Stimulated activated CD4-positive, alpha-beta T cell treated with anti-CD3 and anti-CD28 coated beads, Interleukin-1b, Interleukin-23, amount 100 ng/mL, for 4 hours (primary cell): Measurements from ENCODE around the gene FAM83G.
"Not testable (repeated sequence)": the region's sequence is repeated elsewhere in the genome, so short reads cannot be mapped to it uniquely, and the experiment has no call there.

ENCODE experiments used
- DNase-seq, 2 donors: peaks; one replicate each; pipeline ENCODE4 v3.0.0-alpha.2; 2020; ENCODE audit warnings: low read depth in 2 of 2

The FAM83G gene

DNA sequence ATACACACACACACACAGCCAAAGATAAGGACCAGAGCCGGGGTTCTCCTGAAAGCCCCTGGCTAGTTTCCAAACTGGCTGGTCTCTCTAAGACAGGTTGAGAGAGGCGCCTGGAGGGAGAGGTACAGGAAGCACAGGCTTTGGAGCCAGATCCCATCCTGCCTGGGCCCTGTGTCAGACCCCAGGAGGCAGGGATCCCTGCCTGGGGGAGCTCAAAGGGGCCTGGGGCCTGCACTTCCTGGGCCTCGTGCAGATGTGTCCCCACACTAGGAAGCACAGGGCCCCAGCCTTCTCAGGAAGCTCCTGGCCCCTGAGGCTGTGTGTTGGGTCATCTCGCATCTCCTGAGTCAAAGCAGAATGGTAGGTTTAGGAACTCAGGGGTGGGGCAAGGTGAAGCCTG is 36.6 kb downstream of the FAM83G start:
- DNase-seq: no peak

DNA sequence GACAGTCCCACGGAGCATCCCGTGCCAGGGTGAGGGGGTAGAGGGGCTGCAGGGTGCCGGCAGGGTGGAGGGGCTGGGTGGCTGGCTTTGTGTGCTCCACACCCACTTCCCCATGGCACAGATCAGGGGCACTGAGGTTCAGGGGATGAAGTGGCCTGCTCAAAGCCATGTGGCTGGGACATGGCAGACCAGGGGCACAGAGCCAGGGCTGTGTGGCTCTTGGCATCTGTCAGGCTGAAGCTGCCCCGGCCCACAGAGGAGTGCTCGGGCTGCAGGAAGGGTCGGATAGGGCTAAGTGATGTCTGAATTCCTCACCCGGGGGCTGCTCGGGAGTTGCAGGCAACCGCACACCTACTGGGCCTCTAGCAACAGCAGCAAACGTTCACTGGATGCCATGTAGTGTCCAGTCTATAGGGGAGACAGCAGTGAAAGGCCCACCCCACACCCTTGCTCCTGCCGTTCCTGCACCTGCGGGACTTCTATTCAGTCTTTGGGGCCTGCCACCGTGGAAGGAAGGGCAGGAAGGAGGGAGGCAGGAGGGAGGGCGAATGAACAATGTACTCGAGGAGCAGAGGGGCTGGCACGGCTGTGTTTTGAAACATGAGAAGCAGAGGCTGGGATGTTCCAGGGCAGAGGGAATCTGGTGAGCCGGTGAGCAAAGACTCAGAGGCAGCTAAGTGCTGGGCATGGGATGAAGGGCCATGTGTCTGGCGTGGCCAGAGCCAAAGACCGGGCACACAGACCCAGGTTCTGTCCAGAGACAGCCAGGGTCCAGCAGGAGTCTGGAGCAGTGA is 37.5 kb downstream of the FAM83G start:
- no peak for DNase-seq

DNA sequence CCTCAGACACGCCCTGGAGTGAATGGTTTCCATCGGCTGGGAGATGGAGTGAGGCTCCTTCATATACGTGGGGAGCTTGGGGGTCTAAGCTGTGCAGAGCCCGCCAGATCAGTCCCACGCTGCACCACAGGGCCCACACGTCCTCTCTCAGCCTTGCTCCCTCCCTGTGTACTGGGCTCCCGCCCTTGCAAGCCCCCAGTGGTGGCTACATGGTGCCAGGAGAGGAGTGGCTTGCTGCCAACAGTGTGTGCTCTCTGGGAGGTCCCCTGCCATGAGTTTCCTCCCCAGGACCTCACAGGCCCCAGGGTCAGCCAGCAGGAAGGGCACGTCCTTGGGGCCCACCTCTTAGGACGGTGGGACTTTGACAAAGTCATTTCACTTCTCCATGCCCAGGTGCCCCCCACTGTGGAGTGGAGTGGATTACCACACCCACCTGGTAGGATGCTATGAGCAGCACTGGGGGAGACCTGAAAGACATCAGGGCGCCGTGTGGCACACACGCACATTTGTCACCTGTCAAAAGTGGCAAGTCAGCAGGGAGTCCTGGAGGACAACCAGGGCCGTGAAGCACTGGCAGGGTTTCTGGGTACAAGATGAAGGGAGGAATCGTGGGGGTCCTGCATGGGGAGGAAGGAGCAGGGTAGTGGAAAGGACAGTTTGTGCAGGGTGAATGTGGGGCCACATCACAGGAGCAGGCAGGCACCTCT is 38.9 kb downstream of the FAM83G start:
- no peak for DNase-seq

DNA sequence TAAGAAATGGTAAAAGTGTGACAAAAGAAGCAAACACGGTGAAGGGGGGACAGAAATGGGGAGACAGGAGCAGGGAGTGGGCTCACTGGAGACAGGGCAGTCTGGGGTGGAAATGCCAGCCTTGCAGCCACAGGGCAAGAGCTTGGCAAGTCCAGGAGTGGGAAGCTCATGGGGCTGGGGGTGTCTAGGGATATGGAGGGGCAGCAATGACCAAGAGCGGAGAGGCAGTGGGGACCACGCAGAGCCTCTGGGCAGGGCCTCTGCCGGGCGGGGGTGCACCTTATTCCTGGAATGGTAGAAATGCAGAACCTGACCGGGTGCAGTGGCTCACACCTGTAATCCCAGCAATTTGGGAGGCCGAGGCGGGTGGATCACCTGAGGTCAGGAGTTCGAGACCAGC is 40.0 kb downstream of the FAM83G start:
- DNase-seq: no peak

DNA sequence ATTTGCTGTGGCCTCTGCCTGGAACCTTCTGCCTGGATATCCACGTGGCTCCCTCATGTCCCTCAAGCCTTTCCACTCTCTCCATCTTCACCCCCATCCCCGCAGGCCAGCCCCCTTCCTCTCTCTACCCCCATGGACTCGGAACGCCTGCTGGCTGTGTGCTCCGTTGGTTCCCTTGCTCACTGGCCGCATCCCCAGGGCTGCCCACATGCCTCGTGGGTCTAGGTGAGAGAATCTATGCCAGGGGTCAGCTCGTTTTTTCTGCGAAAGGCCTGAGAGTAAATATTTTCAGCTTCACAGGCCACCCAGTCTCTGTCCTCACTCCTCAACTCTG is 40.6 kb downstream of the FAM83G start:
- DNase-seq: no peak

DNA sequence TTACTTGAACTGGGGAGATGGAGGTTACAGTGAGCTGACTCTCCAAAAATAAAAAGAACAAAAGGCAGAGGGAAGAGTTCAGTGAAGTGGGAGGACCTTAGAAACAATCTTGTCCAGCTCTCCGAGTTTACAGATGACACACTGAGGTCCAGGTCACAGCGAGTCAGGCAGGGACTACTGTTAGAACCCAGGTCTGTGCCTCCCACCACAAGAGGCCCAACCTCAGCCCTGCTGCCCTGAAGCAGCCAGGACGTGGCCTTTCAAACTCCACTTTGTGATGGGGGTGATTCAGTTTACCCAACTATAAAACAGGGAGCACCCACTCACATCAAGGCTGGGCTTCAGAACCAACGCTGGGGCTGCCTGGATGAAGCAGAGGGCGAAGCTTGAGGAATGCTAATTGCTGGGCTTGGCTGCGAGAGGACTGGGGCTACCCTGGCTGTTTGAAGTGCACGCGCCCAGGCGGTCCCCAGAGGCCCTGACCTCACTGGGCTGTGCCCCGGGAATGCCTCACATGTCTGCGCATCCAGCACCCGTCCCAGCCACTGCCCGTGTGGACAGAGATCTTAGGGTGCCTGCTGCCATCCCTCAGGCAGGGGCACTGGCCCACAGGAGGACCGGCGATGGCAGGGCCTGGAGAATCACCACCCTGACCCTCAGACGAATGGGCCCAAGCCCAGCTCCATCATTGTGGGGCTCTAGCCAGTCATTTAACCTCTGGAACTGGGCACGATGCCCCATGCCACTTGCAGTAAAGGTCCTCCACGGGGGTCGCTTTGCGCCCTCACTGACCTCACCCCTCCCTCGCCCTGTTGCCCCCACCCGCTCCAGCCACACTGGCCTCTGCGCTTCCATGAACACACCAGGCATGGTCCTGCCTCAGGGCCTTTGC is 41.2 kb downstream of the FAM83G start:
- no peak for DNase-seq

DNA sequence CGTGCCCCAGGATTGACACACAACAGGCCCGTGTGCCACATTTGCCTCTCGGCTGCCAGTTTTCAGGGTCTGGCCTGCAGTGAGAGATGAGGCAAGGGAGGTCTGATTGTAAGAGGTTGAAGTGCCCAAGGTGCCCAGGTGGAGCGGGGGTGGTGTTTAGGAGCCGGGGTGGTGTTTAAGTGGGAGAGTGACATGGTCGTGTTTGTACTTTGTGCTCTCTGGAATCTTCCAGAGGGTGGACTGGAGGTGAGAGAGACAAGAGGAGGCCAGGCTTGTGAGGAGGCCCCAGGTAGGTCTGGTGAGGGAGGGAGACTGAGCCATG is 42.1 kb downstream of the FAM83G start:
- DNase-seq: no peak

DNA sequence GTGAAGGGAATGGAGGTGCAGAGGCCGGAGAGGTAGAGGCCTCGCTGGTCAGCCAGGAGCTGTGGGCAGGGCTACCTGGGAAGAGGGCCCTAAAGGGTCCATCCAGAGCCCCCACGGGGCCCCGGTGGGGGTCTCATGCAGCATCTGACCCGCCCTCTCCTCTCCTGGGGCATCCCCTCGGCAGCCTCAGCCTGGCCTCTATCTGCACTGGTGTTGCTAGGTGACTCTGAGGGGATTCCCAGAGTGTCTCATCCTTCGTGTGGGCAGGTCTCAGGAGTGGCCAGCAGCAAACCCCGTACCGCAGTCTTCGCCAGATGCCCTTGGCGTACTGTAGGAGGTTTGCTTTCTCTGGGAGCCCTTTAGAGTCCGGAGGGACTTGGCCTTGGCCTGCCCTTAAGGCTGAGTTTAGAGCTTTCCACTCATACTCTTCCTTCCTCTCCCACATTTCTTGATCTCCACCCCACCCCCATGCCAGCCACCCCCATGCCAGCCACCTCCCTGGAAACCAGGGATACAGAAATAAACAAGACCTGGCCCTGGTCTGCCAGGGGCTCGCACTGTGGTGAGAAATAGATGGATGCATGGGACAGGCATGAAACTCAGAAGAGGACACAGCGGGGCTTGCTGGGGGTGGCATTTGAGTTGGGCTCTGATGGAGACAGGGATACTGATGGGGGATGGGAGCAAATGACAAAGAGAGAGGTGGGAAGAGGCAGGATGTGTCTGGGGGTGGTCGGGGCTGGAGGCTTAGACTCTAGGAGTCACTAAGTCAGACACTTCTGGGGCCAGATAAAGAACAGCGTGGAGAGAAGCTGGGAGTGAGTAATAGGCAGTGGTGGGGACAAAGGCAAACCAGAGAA is 42.7 kb downstream of the FAM83G start:
- no peak for DNase-seq

DNA sequence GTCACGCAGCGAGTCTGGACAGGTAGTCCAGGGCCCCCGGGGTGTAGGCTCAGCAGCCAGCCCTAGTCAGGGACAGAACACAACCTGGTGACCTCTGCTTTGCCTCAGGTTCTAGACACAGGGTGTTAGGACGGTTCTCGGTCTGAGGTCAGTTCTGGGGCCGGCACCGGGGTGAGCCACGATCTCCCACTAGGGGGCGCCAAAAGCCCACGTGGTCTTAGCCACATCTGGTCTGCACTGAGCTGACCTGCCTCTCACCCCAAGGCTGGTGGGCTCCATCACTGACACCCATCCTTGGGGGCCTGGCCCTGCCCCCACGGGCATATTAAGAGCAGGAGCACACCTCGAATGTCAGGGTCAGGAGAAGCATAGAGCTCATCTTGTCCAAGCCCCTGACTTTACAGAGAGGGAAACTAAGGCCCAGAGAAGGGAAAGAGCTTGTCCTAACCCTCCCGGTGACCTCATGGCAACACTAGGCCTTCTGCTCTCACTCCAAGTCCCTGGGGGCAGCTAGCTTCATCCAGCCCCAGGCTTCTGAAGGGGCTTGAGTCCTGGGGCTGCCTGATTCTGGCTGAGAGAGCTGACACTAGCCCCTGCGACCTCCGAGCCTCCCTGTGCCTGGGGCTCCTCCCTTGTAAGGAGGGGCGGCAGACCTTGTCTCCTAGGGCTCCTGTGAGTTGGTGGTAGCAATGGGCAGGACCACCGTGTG is 43.6 kb downstream of the FAM83G start:
- peak; percentile 78 to 79 for DNase-seq

DNA sequence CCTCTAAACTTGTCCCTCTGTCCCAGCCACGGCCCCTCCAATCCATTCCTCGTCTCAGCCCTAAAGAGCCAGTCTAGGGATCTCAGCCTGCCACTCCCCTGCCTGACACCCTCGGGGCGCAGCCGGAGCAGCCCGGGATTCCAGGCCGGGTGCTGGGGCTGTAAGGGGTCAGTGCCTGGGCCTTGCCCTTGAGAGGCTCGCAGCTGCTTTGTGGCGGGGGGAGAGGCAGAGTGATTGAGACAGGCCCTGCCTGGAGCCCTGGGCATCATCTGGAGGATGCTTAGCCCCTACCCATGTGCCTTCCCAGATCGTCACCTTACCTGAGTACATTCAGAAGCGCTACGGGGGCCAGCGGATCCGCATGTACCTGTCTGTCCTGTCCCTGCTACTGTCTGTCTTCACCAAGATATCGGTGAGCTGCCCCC is 44.3 kb downstream of the FAM83G start:
- DNase-seq: no peak

DNA sequence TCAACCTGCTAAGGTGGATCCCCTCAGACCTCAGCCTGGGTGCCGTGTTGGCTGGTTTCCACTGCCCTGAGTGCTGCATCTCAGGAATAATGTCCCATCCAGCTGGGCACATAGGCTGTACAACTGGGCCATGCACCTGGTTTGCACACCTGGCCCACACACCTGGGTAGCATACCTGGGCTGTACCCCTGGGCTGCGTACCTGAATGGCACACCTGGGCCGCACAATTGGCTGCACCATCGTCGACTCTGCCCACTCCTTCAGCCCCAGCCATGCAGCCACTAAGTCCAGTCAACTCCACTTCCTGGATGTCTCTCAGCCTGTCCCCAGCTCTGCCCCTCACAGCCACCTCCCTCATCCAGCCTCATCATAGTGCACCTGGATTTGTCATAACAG is 44.7 kb downstream of the FAM83G start:
- DNase-seq: no peak

DNA sequence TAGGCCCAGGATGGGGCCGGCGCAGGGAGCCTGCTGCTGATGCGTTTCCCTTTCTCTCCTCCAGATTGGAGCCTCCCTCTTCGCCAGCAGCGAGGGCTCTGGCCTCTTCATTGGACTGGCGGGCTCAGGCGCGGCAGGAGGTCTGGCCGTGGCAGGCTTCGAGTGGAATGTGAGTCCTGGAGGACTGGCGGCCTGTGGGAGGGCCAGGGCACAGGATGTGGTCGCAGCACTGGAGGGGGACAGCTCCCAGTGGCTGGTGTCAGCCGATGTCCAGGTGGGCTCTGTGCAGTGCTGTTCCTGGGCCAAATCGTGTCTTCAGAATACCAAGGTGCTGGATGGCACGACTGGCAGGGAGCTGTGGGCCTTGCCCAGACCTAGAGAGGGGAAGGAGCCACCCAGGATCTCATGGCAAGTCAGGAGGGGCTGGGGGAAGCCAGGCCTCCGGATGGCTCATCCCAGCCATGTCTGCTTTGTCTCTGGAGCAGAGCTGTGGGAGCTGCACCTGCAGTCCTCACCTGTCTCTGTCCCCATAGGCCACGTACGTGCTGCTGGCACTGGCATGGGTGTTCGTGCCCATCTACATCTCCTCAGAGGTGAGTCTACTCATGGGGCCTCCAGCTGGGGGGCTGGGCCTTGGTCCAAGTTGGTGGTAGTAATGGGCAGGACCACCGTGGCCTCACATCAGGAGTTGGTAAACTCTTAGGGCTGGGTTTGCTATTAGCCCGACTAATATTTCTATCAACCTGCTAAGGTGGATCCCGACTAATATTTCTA is 45.3 kb downstream of the FAM83G start:
- no peak for DNase-seq

DNA sequence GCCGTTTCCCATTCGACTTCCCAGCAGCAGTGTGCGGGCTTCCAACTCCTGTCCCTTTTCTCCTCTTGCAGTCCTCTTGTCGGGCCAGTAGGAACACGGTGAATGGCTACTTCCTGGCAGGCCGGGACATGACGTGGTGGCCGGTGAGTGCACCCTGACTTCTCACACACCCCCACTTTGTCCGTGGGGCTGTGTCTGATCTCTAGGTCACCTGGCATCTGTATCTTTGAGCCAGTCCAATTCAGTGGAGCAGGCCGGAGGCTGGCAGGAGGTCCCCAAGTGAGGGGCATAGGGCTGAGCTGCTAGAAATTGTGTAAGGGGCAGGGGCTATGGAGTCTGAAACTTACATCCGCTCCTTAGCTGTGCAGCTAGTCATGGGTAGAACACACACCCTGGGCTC is 46.0 kb downstream of the FAM83G start:
- DNase-seq: no peak

DNA sequence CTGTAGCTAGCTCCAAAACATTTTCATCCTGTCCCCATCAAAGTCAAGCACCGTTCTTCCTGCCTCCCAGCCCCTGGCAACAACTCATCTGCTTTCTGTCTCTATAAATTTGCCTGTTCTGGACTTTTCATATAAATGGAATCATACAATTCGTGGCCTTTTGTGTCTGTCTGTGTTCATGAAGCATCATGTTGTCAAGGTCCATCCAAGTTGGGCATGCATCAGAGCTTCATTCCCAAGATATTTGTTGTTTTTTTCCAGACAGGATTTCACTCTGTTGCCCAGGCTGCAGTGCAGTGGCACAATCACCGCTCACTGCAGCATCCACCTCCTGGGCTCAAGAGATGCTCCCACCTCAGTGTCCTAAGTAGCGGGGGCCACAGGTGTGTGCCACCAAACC is 46.7 kb downstream of the FAM83G start:
- DNase-seq: no peak

DNA sequence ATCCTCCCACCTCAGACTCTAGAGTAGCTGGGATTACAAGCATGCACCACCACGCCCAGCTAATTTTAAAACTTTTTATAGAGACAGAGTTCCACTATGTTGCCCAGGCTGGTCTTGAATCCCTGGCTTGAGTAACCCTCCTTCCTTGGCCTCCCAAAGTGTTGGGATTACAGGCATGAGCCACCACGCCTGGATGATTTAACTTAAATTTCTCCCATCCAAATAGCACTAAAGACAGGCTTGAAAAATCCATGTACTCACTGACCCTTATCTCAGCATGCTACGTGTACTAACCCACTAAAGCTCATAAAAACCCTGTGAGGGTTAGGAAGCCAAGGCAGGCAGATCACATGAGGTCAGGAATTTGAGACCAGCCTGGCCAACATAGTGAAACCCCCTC is 48.0 kb downstream of the FAM83G start:
- no peak for DNase-seq

DNA sequence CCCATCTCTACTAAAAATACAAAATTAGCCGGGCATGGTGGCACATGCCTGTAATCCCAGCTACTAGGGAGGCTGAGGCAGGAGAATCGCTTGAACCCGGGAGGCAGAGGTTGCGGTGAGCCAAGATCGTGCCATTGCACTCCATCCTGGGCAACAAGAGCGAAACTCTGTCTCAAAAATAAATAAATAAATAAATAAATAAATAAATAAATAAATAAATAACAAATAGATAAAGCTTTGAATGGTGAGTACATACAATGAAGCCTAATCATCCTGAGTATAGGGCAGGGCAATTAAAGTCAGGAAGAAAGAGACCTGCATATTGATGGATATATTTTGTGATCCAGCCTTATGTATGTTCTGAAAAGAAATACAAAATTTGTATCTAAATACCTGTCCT is 48.5 kb downstream of the FAM83G start:
- not testable (repeated sequence) for DNase-seq

DNA sequence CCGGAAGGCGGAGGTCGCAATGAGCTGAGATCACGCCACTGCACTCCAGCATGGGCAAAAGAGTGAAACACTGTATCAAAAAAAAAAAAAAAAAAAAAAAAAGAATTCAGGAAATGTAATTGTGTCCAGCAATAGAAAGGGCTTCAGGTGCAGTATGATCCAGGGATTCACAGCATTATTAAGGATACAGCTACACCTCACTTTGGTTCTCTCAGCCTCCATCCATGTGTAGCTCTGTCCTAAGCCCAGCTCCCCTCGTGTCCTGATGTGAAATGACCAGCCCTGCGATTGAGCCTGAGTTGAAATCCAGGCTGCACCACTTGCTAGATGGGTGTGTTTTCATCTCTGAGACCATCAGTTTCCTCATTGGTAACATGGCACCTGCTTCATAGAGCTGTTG is 49.6 kb downstream of the FAM83G start:
- no peak for DNase-seq

DNA sequence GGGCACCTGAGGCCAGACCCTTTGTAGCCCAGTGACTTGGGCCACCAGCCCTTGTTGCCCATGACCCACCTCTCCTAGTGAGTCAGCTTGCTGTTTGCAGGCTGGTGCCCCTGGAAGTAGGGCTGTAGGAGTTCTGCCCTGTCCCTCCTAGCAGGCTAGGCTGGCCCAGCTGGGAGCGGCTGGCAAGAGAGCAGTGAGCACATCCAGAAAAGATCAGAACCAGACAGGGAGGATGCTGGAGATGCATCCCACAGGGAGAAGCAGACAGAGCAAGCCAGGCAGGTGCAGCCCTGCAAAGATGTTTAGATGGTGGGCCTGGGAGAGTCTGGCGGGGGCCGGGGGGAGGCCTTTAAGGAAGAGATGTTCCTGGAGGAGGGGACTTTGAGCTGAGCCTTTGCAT is 50.2 kb downstream of the FAM83G start:
- DNase-seq: no peak

DNA sequence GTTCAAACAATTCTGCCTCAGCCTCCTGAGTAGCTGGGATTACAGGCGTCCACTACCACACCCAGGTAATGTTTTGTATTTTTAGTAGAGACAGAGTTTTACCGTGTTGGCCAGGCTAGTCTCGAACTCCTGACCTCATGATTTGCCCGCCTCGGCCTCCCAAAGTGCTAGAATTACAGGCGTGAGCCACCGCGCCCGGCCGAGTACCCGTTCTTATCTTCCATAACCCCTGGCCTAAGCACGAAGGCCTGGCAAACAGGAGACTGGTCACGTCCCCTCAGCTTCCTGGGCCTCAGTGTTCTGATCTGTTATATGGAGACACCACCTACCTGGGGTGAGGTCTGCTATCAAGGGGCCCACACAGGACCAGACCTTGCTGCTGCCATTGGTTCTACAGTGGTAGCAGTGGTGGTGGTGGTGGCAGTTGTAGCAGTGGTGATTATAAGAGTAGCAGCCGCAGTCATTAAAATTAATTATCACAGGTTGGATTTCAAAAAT is 51.3 kb downstream of the FAM83G start:
- DNase-seq: no peak
